ENCODE measurements around the gene ZMIZ1. TPM values are rescaled to one million over a fixed set of nuclear protein-coding genes. Genes with fewer than 3 reads are reported as not detected.
A peak's percentile ranks its signal among the peaks of the same experiment; 100 is the strongest.

The ZMIZ1 gene
- polyA plus RNA-seq, 2 of the 4 experiments (the other 2 are of a cell fraction), result 8.1 to 30.3 TPM

GRCh38 chr10:79170226-79170752, 101.5 kb downstream of the ZMIZ1 start:
- FAIRE-seq (no peak), DNase-seq (ENCODE audit: low read depth in 1 of 2, low spot score in 1 of 2) (no peak), ATAC-seq (no peak)
- H3K4me2 ChIP-seq, result no peak overlapping the region
- H3K4me1 ChIP-seq, result peaks cover 42% of the 10 kb centered on the region
- 77% methylated on average over 2 of the region's 4 CpGs for WGBS (ENCODE audit: missing lambda C conversion rate)
- H3K9me3 ChIP-seq, result no peaks in the 10 kb centered on the region
- H3K27ac ChIP-seq, result peak overlapping the region in 1 of 2 experiments; percentile 17; a peak in 2 of 6 replicates
- H3K4me3 ChIP-seq, result no peak overlapping the region
- POLR2A ChIA-PET, result no interaction called here
- no peak for TF ChIP-seq ZC3H11A (IDR thresholded peaks at IDR 0.05)
- TF ChIP-seq MAFK (IDR thresholded peaks at IDR 0.05; ENCODE audit: partially characterized antibody), result no peak
- TF ChIP-seq ZNF302 (CRISPR knock-in tag; IDR thresholded peaks at IDR 0.05), result no peak
- TF ChIP-seq USF2 (IDR thresholded peaks at IDR 0.05), result no peak
- no peak for TF ChIP-seq RNF2 (IDR thresholded peaks at IDR 0.05; ENCODE audit: borderline replicate concordance, low read depth)
- TF ChIP-seq CBX8 (IDR thresholded peaks at IDR 0.05), result no peak
- no peak for TF ChIP-seq CBX2 (IDR thresholded peaks at IDR 0.05; ENCODE audit: borderline replicate concordance, low read depth)
- no peak for TF ChIP-seq E2F6 (IDR thresholded peaks at IDR 0.05; ENCODE audit: borderline replicate concordance, low read depth)
- TF ChIP-seq TFCP2L1 (CRISPR knock-in tag; IDR thresholded peaks at IDR 0.05), result no peak
- no peak for TF ChIP-seq BHLHE40 (IDR thresholded peaks at IDR 0.05; ENCODE audit: low read depth, low read length)
- TF ChIP-seq PBX3 (IDR thresholded peaks at IDR 0.05), result no peak
- TF ChIP-seq REST (IDR thresholded peaks at IDR 0.05), result no peak
- CTCF ChIA-PET, result interaction anchor here (0.8 to 7.0 kb wide), 7 partner anchors 11 to 102 kb away, joined by 3 to 32 read pairs (median 4); no protein-coding TSS in a partner anchor

- POLR2A ChIA-PET, result no interaction called here
- 85% methylated on average over 8 of the region's 9 CpGs for WGBS (ENCODE audit: missing lambda C conversion rate)
- Histone ChIP-seq H3K4me1 (peaks cover 43% of the 10 kb centered on the region), H3K4me2 (no peak overlapping the region), H3K4me3 (no peak overlapping the region), H3K27ac (peak overlapping the region in 1 of 2 experiments; percentile 17; a peak in 2 of 6 replicates), H3K9me3 (no peaks in the 10 kb centered on the region)
- FAIRE-seq (no peak), ATAC-seq (no peak), DNase-seq (ENCODE audit: low read depth in 1 of 2, low spot score in 1 of 2) (no peak)
- TF ChIP-seq ZFP36 (IDR thresholded peaks at IDR 0.05; ENCODE audit: borderline replicate concordance, partially characterized antibody), result no peak
- no peak for TF ChIP-seq KDM5A (IDR thresholded peaks at IDR 0.05)
- TF ChIP-seq REST (IDR thresholded peaks at IDR 0.05), result no peak
- TF ChIP-seq TFCP2L1 (CRISPR knock-in tag; IDR thresholded peaks at IDR 0.05), result no peak
- no peak for TF ChIP-seq EP300 (IDR thresholded peaks at IDR 0.05)
- TF ChIP-seq PBX3 (IDR thresholded peaks at IDR 0.05), result no peak
- TF ChIP-seq NR3C1 (IDR thresholded peaks at IDR 0.05), result no peak
- TF ChIP-seq HMGXB4 (CRISPR knock-in tag; IDR thresholded peaks at IDR 0.05; ENCODE audit: borderline replicate concordance), result no peak
- no peak for TF ChIP-seq HOXB13 (CRISPR knock-in tag; IDR thresholded peaks at IDR 0.05; ENCODE audit: low read depth)
- no peak for TF ChIP-seq HDAC2 (IDR thresholded peaks at IDR 0.05)
- TF ChIP-seq RNF2 (IDR thresholded peaks at IDR 0.05; ENCODE audit: borderline replicate concordance, low read depth), result no peak
- TF ChIP-seq ZC3H11A (IDR thresholded peaks at IDR 0.05), result no peak
- CTCF ChIA-PET, result interaction anchor here (0.8 to 7.0 kb wide), 4 partner anchors 10 to 103 kb away, joined by 3 to 32 read pairs (median 18); no protein-coding TSS in a partner anchor
These were observed 102.2 kb downstream of the ZMIZ1 start for GRCh38 chr10:79170993-79171392.
